Activated naive CD8-positive, alpha-beta T cell (primary cell): ENCODE results near the gene FGB.

Experiments
- H3K27ac Mint-ChIP-seq: one replicate; pipeline ENCODE4 v1.8.0; 2021; ENCODE audit warnings: mixed read lengths
- H3K27me3 Mint-ChIP-seq: one replicate; pipeline ENCODE4 v1.8.0; 2021; ENCODE audit warnings: mixed read lengths
- H3K36me3 Mint-ChIP-seq: one replicate; pipeline ENCODE4 v1.8.0; 2021; ENCODE audit warnings: mixed read lengths
- H3K4me1 Mint-ChIP-seq: one replicate; pipeline ENCODE4 v1.8.0; 2021; ENCODE audit warnings: low read depth, mixed read lengths
- H3K4me3 Mint-ChIP-seq: one replicate; pipeline ENCODE4 v1.8.0; 2021; ENCODE audit warnings: mild to moderate bottlenecking, mixed read lengths
- H3K9me3 Mint-ChIP-seq: one replicate; pipeline ENCODE4 v1.8.0; 2021; ENCODE audit warnings: low read depth, mixed read lengths

The FGB gene

GRCh38 chr4:154551872-154552686, 10.7 kb upstream of the FGB start:
- no peaks in the 10 kb centered on the region for H3K9me3 Mint-ChIP-seq
- H3K4me1 Mint-ChIP-seq: peaks cover 26% of the 10 kb centered on the region

GRCh38 chr4:154559141-154559493, 3.7 kb upstream of the FGB start:
- Mint-ChIP-seq H3K9me3 (no peaks in the 10 kb centered on the region), H3K27ac (no peak overlapping the region), H3K27me3 (peaks cover 13% of the 10 kb centered on the region), H3K36me3 (no peaks in the 10 kb centered on the region), H3K4me1 (no peaks in the 10 kb centered on the region), H3K4me3 (no peak overlapping the region)

More at GRCh38 chr4:154551872-154552686, 10.7 kb upstream of the FGB start:
- Mint-ChIP-seq H3K27me3 (no peaks in the 10 kb centered on the region), H3K27ac (no peak overlapping the region), H3K36me3 (peaks cover 2% of the 10 kb centered on the region), H3K4me3 (peak overlapping the region; percentile 23)

- Mint-ChIP-seq H3K27ac (no peak overlapping the region), H3K4me1 (no peaks in the 10 kb centered on the region)
Measured at GRCh38 chr4:154559494-154560418, 3.1 kb upstream of the FGB start.

GRCh38 chr4:154560419-154560801, 2.4 kb upstream of the FGB start:
- no peaks in the 10 kb centered on the region for H3K36me3 Mint-ChIP-seq

More at GRCh38 chr4:154559494-154560418, 3.1 kb upstream of the FGB start:
- Mint-ChIP-seq H3K27me3 (peaks cover 13% of the 10 kb centered on the region), H3K9me3 (no peaks in the 10 kb centered on the region), H3K4me3 (no peak overlapping the region), H3K36me3 (no peaks in the 10 kb centered on the region)

GRCh38 chr4:154560824-154561231, 2.0 kb upstream of the FGB start:
- H3K36me3 Mint-ChIP-seq: no peaks in the 10 kb centered on the region
- no peak overlapping the region for H3K27ac Mint-ChIP-seq
- H3K9me3 Mint-ChIP-seq: no peaks in the 10 kb centered on the region
- H3K4me1 Mint-ChIP-seq: no peaks in the 10 kb centered on the region
- no peak overlapping the region for H3K4me3 Mint-ChIP-seq
- H3K27me3 Mint-ChIP-seq: peaks cover 13% of the 10 kb centered on the region

More at GRCh38 chr4:154560419-154560801, 2.4 kb upstream of the FGB start:
- no peaks in the 10 kb centered on the region for H3K4me1 Mint-ChIP-seq
- H3K27ac Mint-ChIP-seq: no peak overlapping the region
- H3K27me3 Mint-ChIP-seq: peaks cover 13% of the 10 kb centered on the region
- no peaks in the 10 kb centered on the region for H3K9me3 Mint-ChIP-seq
- H3K4me3 Mint-ChIP-seq: no peak overlapping the region

GRCh38 chr4:154564311-154564710, 1.5 kb downstream of the FGB start:
- H3K4me3 Mint-ChIP-seq: no peak overlapping the region

GRCh38 chr4:154565704-154566103, 2.9 kb downstream of the FGB start:
- Mint-ChIP-seq H3K4me3 (no peak overlapping the region), H3K9me3 (no peaks in the 10 kb centered on the region), H3K27me3 (peaks cover 7% of the 10 kb centered on the region), H3K27ac (no peak overlapping the region), H3K4me1 (no peaks in the 10 kb centered on the region), H3K36me3 (no peaks in the 10 kb centered on the region)

More at GRCh38 chr4:154564311-154564710, 1.5 kb downstream of the FGB start:
- Mint-ChIP-seq H3K36me3 (no peaks in the 10 kb centered on the region), H3K9me3 (no peaks in the 10 kb centered on the region), H3K27me3 (peaks cover 11% of the 10 kb centered on the region), H3K4me1 (no peaks in the 10 kb centered on the region), H3K27ac (no peak overlapping the region)

GRCh38 chr4:154566639-154567204, 3.9 kb downstream of the FGB start:
- no peak overlapping the region for H3K4me3 Mint-ChIP-seq
- H3K9me3 Mint-ChIP-seq: no peaks in the 10 kb centered on the region
- peaks cover 7% of the 10 kb centered on the region for H3K27me3 Mint-ChIP-seq
- H3K27ac Mint-ChIP-seq: no peak overlapping the region
- no peaks in the 10 kb centered on the region for H3K36me3 Mint-ChIP-seq
- H3K4me1 Mint-ChIP-seq: no peaks in the 10 kb centered on the region

GRCh38 chr4:154569028-154569427, 6.2 kb downstream of the FGB start:
- Mint-ChIP-seq H3K4me3 (no peak overlapping the region), H3K9me3 (no peaks in the 10 kb centered on the region), H3K27me3 (peaks cover 4% of the 10 kb centered on the region), H3K4me1 (no peaks in the 10 kb centered on the region), H3K27ac (no peak overlapping the region), H3K36me3 (no peaks in the 10 kb centered on the region)

GRCh38 chr4:154569584-154569983, 6.8 kb downstream of the FGB start:
- Mint-ChIP-seq H3K27ac (no peak overlapping the region), H3K4me1 (no peaks in the 10 kb centered on the region), H3K36me3 (no peaks in the 10 kb centered on the region), H3K4me3 (no peak overlapping the region), H3K27me3 (peaks cover 4% of the 10 kb centered on the region), H3K9me3 (no peaks in the 10 kb centered on the region)

GRCh38 chr4:154573190-154573870, 10.5 kb downstream of the FGB start:
- no peak overlapping the region for H3K27ac Mint-ChIP-seq
- no peaks in the 10 kb centered on the region for H3K4me1 Mint-ChIP-seq
- H3K27me3 Mint-ChIP-seq: peaks cover 9% of the 10 kb centered on the region
- no peaks in the 10 kb centered on the region for H3K36me3 Mint-ChIP-seq
- no peaks in the 10 kb centered on the region for H3K9me3 Mint-ChIP-seq
- no peak overlapping the region for H3K4me3 Mint-ChIP-seq

- Mint-ChIP-seq H3K4me3 (no peak overlapping the region), H3K36me3 (no peaks in the 10 kb centered on the region), H3K9me3 (no peaks in the 10 kb centered on the region), H3K27ac (no peak overlapping the region), H3K4me1 (no peaks in the 10 kb centered on the region), H3K27me3 (peaks cover 9% of the 10 kb centered on the region)
Measured at GRCh38 chr4:154574311-154574710, 11.5 kb downstream of the FGB start.

- no peaks in the 10 kb centered on the region for H3K4me1 Mint-ChIP-seq
Measured at GRCh38 chr4:154577324-154577723, 14.5 kb downstream of the FGB start.

GRCh38 chr4:154578919-154579318, 16.1 kb downstream of the FGB start:
- H3K27ac Mint-ChIP-seq: no peak overlapping the region
- peaks cover 6% of the 10 kb centered on the region for H3K27me3 Mint-ChIP-seq
- no peaks in the 10 kb centered on the region for H3K36me3 Mint-ChIP-seq
- no peak overlapping the region for H3K4me3 Mint-ChIP-seq
- no peaks in the 10 kb centered on the region for H3K9me3 Mint-ChIP-seq
- no peaks in the 10 kb centered on the region for H3K4me1 Mint-ChIP-seq

More at GRCh38 chr4:154577324-154577723, 14.5 kb downstream of the FGB start:
- no peaks in the 10 kb centered on the region for H3K36me3 Mint-ChIP-seq
- H3K27me3 Mint-ChIP-seq: peaks cover 6% of the 10 kb centered on the region
- H3K4me3 Mint-ChIP-seq: no peak overlapping the region
- H3K27ac Mint-ChIP-seq: no peak overlapping the region
- H3K9me3 Mint-ChIP-seq: no peaks in the 10 kb centered on the region
